Endothelial cell of hepatic sinusoid (primary cell): ENCODE measurements around the gene KEAP1.
"Not testable (repeated sequence)": the region's sequence is repeated elsewhere in the genome, so short reads cannot be mapped to it uniquely, and the experiment has no call there.

Experiments used
- in situ Hi-C: cut with HindIII; loops from 2 replicates; pipeline ENCODE4 v1.10.0; 2017; ENCODE audit warnings: low sequenced_read_pairs

KEAP1 gene

DNA sequence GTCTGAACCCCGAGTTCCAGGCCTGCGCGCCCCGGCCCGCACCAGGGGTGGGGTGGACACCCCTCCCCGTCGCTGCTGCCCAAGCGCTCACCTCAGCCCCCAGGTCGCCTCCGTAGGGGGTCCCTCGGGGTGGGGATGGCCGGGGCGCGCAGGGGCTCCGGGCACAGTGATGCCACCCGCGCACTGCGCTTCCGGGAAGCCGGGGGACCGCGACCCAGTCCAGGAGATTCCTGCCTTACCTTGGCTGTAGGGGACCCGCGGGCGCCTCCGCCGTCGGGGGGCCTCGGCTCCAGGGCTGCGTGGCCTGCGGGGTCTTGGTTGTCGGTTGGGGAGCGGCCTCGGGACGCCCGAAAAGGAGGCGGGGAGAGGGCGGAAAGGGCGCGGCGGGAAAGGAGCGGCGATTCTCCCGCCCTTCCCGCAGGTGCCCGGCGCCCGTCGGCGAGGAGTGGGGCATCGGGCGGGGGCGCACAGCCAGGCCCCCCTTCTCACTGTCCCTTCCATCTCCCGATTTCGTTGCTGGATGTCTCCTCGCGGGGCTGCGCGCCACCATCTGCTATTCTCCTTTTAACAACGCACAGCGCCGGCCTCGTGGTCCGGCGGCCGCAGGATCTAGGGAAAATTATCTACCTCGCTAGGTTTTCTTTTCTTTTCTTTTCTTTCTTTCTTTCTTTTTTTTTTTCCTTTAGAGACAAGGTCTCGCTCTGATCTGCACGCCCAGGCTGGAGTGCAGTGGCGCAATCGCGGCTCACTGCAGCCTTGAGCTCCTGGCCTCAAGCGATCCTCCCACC, at the start of gene KEAP1:
TSS of gene KEAP1 (minus strand) at position 355 of the 788 bp plus-strand sequence. CDS start 3,323 bp downstream, outside the sequence.
- in situ Hi-C loops = no loop called here

GRCh38 chr19:10552510-10553053, 49.4 kb upstream of the KEAP1 start:
- in situ Hi-C loops = no loop called here

DNA sequence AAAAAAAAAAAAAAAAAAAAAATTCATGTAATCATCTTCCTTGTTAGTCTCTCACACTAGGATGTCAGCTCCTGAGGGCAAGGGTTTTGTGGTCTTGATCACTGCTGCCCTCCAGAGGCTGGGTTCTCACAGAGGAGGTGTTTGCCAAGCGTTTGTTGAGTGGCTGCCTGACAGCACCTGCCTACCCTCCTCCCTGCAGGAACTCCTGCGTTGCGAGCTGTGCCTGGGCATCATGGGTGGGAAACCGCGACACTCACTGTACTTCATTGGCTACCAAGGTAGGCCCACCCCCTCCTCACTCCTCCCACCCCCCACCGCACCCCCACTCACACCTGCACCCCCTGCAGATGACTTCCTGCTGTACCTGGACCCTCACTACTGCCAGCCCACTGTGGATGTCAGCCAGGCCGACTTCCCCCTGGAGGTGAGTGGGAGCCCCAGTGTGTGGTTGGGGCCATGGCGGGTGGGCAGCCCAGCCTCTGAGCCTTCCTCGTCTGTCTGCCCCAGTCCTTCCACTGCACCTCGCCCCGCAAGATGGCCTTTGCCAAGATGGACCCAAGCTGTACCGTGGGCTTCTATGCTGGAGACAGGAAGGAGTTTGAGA, 48.6 kb upstream of the KEAP1 start:
- in situ Hi-C loops = no loop called here

GRCh38 chr19:10551006-10551405, 47.9 kb upstream of the KEAP1 start:
- in situ Hi-C loops = not testable (repeated sequence)

GRCh38 chr19:10550336-10550735, 47.2 kb upstream of the KEAP1 start:
- in situ Hi-C loops = no loop called here

DNA sequence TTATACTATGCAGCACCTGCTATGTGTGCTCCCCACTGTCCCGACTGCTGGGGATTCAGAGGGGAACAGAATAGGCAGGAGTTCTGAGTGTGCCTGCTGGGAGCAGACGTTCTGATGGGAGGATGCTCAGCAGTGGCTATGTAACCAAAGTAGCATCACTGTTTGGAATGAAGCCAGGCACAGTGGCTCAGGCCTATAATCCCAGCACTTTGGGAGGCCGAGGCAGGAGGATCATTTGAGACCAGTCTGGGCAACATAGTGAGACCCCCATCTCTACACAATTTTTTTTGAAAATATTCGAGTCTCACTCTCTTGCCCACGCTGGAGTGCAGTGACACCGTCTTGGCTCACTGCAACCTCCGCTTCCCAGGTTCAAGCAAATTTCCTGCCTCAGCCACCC, 46.6 kb upstream of the KEAP1 start:
- in situ Hi-C loops = no loop called here

- in situ Hi-C loops = no loop called here
These were observed 45.7 kb upstream of the KEAP1 start for GRCh38 chr19:10548746-10549276.

DNA sequence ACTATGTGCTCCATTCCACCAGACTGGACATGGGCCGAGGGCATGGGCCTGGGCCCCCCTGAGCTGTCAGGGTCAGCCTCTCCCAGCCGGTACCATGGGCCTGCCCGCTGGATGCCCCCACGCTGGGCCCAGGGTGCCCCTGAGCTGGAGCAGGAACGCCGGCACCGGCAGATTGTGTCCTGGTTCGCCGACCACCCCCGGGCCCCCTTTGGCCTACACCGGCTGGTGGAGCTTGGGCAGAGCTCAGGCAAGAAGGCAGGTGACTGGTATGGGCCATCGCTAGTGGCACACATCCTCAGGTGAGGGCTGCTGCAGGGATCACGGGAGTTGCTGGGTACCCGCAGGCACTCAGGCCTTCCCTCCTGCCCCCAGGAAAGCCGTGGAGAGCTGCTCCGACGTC, 43.7 kb upstream of the KEAP1 start:
- in situ Hi-C loops = no loop called here

DNA sequence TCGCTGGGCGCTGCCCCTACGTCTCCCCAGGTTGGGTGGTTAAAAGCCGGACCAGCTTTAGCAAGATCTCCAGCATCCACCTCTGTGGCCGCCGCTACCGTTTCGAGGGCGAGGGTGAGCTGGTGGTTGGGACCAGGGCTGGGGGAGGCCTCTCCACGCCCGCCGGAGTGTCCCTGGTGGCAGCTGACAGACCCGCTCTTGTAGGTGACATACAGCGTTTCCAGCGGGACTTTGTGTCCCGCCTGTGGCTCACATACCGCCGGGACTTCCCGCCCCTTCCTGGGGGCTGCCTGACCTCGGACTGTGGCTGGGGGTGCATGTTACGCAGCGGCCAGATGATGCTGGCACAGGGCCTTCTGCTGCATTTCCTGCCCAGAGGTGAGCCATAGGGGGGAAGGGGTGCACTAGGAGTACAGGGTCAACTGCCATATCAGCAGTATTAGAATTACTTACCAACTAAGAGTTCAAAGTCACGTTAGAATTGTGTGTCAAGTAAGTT, 41.6 kb upstream of the KEAP1 start:
- in situ Hi-C loops = no loop called here

GRCh38 chr19:10544242-10544752, 41.1 kb upstream of the KEAP1 start:
- in situ Hi-C loops = no loop called here

- in situ Hi-C loops = no loop called here
These were observed 40.5 kb upstream of the KEAP1 start, which contains the start of gene ATG4D for GRCh38 chr19:10543420-10544241. Gene ATG4D (plus strand): TSS chr19:10543904. CDS start chr19:10544091, 187 bp downstream.

- in situ Hi-C loops = no loop called here
These were observed 39.9 kb upstream of the KEAP1 start for GRCh38 chr19:10543059-10543419.

DNA sequence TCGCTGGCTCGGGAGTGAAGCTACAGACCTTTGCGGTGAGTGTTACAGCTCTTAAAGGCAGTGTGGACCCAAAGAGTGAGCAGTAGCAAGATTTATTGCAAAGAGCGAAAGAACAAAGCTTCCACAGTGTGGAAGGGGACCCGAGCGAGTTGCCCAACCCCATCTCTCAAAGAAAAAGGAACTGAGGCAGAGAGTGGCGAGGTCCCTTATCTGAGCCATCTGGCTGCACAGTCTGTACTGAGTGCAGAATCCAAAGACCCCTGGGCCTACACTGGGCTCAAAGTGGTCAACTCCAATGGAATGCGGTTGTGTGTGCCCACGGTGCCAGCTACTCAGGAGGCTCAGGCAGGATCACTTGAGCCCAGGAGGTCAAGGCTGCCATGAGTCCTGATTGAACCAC, 35.9 kb upstream of the KEAP1 start:
- in situ Hi-C loops = not testable (repeated sequence)

DNA sequence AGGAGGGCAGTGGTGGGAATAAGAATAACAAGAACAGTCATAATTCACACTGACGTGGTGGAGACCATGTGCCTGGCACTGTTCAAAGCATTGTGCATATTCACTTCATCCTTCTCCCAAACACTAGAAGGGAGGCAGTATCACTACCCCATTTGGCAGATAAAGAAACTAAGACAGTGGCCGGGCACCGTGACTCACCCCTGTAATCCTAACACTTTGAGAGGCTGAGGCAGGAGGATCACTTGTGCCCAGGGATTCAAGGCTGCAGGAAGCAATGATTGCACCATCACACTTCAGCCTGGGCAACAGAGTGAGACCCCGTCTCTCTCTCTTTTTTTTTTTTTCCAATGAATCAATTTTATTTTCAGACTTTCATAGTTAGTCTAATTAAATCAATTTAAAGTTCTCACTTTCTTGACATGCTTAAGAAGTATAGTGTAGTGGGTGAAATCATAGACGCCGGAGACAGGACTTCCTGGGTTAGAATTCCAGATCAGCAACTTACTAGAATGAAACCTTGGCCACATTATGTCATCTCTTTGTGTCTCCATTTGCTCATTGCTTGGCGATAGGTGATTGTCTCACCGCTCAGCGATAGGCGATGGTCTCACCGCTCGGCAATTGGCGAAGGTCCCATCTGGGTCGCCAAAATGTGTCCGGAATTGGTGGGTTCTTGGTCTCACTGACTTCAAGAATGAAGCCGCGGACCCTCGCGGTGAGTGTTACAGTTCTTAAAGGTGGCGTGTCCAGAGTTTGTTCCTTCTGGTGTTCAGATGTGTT, 35.2 kb upstream of the KEAP1 start:
- in situ Hi-C loops = no loop called here

GRCh38 chr19:10537668-10538067, 34.5 kb upstream of the KEAP1 start:
- in situ Hi-C loops = no loop called here

- in situ Hi-C loops = no loop called here
These were observed 32.5 kb upstream of the KEAP1 start for GRCh38 chr19:10535613-10536012.

DNA sequence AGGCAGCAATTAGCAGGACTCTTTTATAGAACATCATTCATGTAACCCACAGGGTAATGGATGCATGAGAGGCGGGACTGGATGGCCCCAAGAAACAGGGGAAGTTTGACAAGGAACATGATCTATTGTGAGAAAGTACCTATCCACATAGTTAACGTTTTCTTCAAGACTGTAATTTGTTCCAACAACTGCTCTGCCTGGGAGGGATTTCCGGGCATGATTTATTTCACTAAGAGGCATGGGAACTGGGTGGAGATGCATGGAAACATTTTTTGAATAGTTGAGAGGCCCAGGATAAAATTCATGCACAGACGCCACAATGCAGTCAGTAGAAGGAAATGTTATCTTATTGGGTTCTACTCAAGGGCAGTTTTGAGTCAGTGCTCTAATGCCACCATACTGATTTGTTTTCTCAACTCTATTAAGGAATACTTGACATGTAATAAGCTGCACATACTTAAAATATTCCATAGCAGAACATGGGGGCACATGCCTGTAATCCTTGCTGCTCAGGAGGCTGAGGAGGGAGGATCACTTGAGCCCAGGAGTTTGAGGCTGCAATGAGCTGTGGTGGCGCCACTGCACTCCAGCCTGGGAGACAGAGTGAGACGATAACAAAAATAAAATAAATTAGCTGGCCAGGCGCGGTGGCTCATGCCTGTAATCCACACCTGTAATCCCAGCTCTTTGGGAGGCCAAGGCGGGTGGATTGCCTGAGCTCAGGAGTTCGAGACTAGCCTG, 30.7 kb upstream of the KEAP1 start:
- in situ Hi-C loops = no loop called here

DNA sequence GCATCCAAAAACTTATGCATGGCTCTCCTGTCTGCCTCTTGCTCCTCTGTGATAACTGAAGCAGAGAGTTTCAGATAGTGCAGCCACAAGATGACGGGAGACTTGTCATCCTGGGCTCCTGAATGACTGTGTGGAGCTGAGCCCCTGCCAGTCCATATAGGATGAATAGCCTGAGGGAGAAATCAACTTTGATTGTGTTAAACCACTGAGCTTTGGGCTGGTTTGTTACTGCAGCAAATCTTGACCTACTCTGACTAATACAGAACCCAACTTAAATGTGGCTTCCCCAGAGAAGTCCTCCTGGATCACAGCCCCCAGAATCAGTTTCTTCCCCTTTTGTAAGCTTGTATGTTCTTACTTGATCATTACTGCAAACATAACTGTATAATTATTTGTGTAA, 29.3 kb upstream of the KEAP1 start:
- in situ Hi-C loops = no loop called here

DNA sequence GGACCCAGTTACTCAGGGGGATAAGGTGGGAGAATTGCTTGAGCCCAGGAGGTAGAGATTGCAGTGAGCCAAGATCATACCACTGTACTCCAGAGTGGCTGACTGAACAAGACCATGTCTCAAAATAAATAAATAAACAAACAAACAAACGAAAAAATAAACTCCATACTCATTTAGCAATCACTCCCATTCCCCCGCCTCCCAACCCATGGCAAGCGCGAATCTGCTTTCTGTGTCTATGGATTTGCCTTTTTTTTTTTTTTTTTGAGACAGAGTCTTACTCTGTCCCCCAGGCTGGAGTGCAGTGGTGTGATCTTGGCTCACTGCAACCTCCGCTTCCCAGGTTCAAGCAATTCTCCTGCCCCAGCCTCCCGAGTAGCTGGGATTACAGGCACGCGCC, 23.7 kb upstream of the KEAP1 start:
- in situ Hi-C loops = not testable (repeated sequence)
